ENCODE measurements around the gene OR2L8.
A peak's percentile ranks its signal among the peaks of the same experiment; 100 is the strongest.
"Not testable (repeated sequence)": the region's sequence is repeated elsewhere in the genome, so short reads cannot be mapped to it uniquely, and the experiment has no call there.

Gene OR2L8

DNA sequence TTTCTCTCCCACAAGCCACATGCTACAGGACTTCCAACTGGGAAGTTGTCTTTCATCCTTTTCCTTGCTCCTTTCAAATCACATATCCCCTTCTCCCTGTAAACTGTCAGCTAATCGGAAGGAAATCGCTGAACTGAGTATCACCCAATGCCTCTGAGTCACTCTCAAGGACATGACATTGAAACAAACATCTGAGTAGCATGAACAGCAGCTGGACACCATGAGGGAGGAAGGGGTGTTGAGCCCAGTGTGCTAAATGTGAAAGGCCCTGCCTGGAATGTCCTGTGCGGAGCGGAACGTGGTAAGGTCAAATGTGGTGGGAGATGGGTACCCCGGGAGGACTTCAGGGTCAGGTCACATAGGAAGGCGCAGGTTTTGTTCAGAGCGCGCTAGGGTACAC lies 23.8 kb upstream of the OR2L8 start, which contains the start of gene OR2AJ1:
Gene OR2AJ1, plus strand, starts transcription at position 22 of the 400 bp plus-strand sequence. CDS start 8,880 bp downstream, outside the sequence.
- Histone ChIP-seq H3K4me3 (ENCODE audit: insufficient read depth, low read depth, low read length, poor library complexity, severe bottlenecking) (no peak within 1 kb of the TSS), H3K36me3 (ENCODE audit: control insufficient read depth, insufficient read depth, low read length) (no peaks in the 10 kb centered on the region), H3K27ac (ENCODE audit: insufficient read depth, low read length, poor library complexity, severe bottlenecking) (no peak within 1 kb of the TSS), H3K4me1 (ENCODE audit: control insufficient read depth, insufficient read depth, low read length, poor library complexity, severe bottlenecking) (no peaks in the 10 kb centered on the region), H3K9me3 (ENCODE audit: control insufficient read depth, low read length) (no peaks in the 10 kb centered on the region), H3K27me3 (replicated peaks; ENCODE audit: control insufficient read depth, insufficient read depth, low read length, poor library complexity, severe bottlenecking) (no peaks in the 10 kb centered on the region)
- no peak for DNase-seq

DNA sequence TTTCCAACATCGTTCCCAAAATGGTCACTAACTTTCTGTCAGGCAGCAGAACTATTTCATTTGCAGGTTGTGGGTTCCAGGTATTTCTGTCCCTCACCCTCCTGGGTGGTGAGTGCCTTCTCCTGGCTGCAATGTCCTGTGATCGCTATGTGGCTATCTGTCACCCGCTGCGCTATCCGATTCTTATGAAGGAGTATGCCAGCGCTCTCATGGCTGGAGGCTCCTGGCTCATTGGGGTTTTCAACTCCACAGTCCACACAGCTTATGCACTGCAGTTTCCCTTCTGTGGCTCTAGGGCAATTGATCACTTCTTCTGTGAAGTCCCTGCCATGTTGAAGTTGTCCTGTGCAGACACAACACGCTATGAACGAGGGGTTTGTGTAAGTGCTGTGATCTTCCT lies 14.7 kb upstream of the OR2L8 start:
- Histone ChIP-seq H3K4me3 (ENCODE audit: insufficient read depth, low read depth, low read length, poor library complexity, severe bottlenecking) (no peak overlapping the region), H3K9me3 (ENCODE audit: control insufficient read depth, low read length) (no peaks in the 10 kb centered on the region), H3K4me1 (ENCODE audit: control insufficient read depth, insufficient read depth, low read length, poor library complexity, severe bottlenecking) (no peaks in the 10 kb centered on the region), H3K36me3 (ENCODE audit: control insufficient read depth, insufficient read depth, low read length) (no peaks in the 10 kb centered on the region), H3K27ac (ENCODE audit: insufficient read depth, low read length, poor library complexity, severe bottlenecking) (no peak overlapping the region), H3K27me3 (replicated peaks; ENCODE audit: control insufficient read depth, insufficient read depth, low read length, poor library complexity, severe bottlenecking) (no peaks in the 10 kb centered on the region)
- DNase-seq = no peak

DNA sequence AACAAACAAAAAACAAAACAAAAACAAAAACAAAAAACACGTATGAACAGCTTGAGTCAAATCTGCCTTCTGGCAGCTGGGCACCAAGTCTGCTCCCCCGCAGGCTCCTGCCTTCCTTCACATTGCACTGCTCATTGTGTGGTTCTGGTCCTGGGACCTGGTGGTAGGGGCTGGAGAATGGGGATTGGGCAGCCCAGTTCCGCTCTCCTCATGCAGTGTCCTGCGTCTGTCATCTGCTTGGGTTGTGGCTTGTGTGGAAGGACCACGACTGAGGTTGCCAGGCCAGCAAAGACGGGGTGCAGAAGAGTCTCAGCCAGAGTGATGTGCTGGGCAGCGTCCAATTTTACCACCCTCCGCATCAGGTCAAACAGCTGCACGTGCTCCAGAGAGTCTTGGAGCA lies 12.9 kb upstream of the OR2L8 start:
- H3K27ac ChIP-seq (ENCODE audit: insufficient read depth, low read length, poor library complexity, severe bottlenecking) = no peak overlapping the region

DNA sequence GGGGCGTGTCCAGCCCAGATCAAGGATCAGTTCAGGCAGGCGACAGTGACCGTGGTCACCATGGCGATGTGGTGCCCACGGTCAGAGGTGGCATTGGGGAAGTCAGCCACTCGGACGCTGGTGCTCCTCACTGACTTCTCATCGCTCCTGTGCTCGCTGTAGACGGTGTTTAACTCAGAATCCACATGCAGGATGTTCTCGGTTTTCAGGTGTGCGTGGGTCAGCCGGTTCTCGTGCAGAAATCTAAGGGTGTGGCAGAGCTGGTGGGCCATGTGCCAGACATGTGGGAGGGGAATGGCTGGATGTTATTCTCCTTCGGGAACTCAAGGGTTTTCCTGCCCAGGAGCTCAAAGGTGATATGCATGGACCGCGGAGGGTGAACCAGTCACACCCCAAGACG lies 12.2 kb upstream of the OR2L8 start:
- Histone ChIP-seq H3K4me3 (ENCODE audit: insufficient read depth, low read depth, low read length, poor library complexity, severe bottlenecking) (no peak overlapping the region), H3K27me3 (replicated peaks; ENCODE audit: control insufficient read depth, insufficient read depth, low read length, poor library complexity, severe bottlenecking) (no peaks in the 10 kb centered on the region), H3K36me3 (ENCODE audit: control insufficient read depth, insufficient read depth, low read length) (no peaks in the 10 kb centered on the region), H3K27ac (ENCODE audit: insufficient read depth, low read length, poor library complexity, severe bottlenecking) (no peak overlapping the region), H3K4me1 (ENCODE audit: control insufficient read depth, insufficient read depth, low read length, poor library complexity, severe bottlenecking) (no peaks in the 10 kb centered on the region), H3K9me3 (ENCODE audit: control insufficient read depth, low read length) (no peaks in the 10 kb centered on the region)
- DNase-seq = no peak

More for the DNA sequence above, 12.9 kb upstream of the OR2L8 start:
- DNase-seq = no peak
- Histone ChIP-seq H3K9me3 (ENCODE audit: control insufficient read depth, low read length) (no peaks in the 10 kb centered on the region), H3K4me3 (ENCODE audit: insufficient read depth, low read depth, low read length, poor library complexity, severe bottlenecking) (no peak overlapping the region), H3K4me1 (ENCODE audit: control insufficient read depth, insufficient read depth, low read length, poor library complexity, severe bottlenecking) (no peaks in the 10 kb centered on the region), H3K27me3 (replicated peaks; ENCODE audit: control insufficient read depth, insufficient read depth, low read length, poor library complexity, severe bottlenecking) (no peaks in the 10 kb centered on the region), H3K36me3 (ENCODE audit: control insufficient read depth, insufficient read depth, low read length) (no peaks in the 10 kb centered on the region)

DNA sequence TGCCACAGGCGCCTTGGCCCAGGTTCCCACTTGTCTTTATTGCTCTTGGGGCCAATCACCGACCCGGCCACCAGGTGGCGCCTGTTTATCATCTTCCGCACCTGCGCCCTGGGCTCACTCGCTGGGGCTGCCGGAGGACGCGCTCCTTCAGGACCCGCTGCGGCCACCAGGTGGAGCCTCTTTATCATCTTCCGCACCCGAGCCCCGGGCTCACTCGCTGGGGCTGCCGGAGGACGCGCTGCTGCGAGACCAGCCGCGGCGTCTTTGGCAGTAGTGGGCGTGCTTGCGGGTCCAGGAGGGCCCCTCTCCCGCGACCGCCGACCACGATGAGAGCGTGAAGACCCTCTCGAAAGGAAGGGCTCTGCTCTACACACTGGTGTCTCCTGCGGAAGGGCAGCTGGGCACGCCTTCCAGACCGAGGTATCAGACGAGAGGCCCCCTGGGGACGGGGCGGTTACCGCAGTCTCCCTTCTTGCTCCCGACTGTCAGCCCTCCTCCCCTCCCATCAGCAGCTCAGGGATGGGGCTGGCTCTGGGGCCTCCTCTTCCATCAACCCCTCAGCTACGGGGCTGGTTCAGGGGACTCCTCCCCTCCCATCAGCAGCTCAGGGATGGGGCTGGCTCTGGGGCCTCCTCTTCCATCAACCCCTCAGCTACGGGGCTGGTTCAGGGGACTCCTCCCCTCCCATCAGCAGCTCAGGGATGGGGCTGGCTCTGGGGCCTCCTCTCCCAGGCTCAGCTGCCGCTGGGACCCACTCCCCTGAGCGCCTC lies 11.5 kb upstream of the OR2L8 start:
- peak; percentile 55 to 65 (median 60) for DNase-seq
- not testable (repeated sequence) for H3K27me3 ChIP-seq (replicated peaks; ENCODE audit: control insufficient read depth, insufficient read depth, low read length, poor library complexity, severe bottlenecking); H3K36me3 ChIP-seq (ENCODE audit: control insufficient read depth, insufficient read depth, low read length); H3K4me1 ChIP-seq (ENCODE audit: control insufficient read depth, insufficient read depth, low read length, poor library complexity, severe bottlenecking); H3K9me3 ChIP-seq (ENCODE audit: control insufficient read depth, low read length)
- Histone ChIP-seq H3K4me3 (ENCODE audit: insufficient read depth, low read depth, low read length, poor library complexity, severe bottlenecking) (peak overlapping the region; percentile 53), H3K27ac (ENCODE audit: insufficient read depth, low read length, poor library complexity, severe bottlenecking) (peak overlapping the region; percentile 21)

DNA sequence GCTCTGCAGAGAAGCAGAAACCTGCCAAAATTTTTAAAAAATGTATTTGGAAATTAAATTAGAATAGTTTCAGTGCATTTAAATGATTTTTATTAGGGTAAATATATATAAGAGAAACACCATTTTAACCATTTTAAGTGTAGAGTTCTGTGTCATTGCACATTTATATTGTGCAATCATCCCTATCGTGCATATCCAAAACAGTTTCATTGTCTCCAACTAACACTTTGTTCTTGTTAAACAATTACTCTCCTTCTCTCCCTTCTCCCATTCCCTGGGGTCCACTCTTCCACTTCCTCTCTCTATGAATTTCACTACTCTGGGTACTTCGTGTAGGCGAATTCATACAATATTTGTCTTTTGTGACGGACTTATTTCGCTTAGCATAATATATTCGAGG lies 6.0 kb upstream of the OR2L8 start:
- no peaks in the 10 kb centered on the region for H3K27me3 ChIP-seq (replicated peaks; ENCODE audit: control insufficient read depth, insufficient read depth, low read length, poor library complexity, severe bottlenecking)
- DNase-seq = no peak
- H3K4me1 ChIP-seq (ENCODE audit: control insufficient read depth, insufficient read depth, low read length, poor library complexity, severe bottlenecking) = no peaks in the 10 kb centered on the region
- no peak overlapping the region for H3K4me3 ChIP-seq (ENCODE audit: insufficient read depth, low read depth, low read length, poor library complexity, severe bottlenecking)
- no peaks in the 10 kb centered on the region for H3K36me3 ChIP-seq (ENCODE audit: control insufficient read depth, insufficient read depth, low read length)
- no peak overlapping the region for H3K27ac ChIP-seq (ENCODE audit: insufficient read depth, low read length, poor library complexity, severe bottlenecking)
- H3K9me3 ChIP-seq (ENCODE audit: control insufficient read depth, low read length) = no peaks in the 10 kb centered on the region

DNA sequence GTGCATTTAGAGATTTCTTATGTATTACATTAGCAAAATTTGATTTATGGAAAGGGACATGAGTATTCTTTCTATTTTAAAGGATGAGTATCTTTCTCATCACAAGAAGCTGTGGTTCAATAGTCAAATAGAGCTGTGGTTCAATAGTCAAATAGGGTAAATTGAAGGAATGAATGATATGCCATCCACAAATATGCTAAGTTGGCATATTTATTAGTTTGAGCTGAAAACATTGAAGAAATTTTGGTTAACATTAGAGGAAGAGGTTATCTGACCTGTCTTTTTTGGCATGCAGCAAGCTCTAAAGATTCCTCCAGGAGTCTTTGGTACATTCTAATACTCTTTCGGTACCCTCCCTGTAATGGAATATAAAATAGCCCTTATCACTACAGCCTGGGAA lies 4.8 kb downstream of the OR2L8 start:
- Histone ChIP-seq H3K27me3 (replicated peaks; ENCODE audit: control insufficient read depth, insufficient read depth, low read length, poor library complexity, severe bottlenecking) (no peaks in the 10 kb centered on the region), H3K27ac (ENCODE audit: insufficient read depth, low read length, poor library complexity, severe bottlenecking) (no peak overlapping the region), H3K4me3 (ENCODE audit: insufficient read depth, low read depth, low read length, poor library complexity, severe bottlenecking) (no peak overlapping the region), H3K4me1 (ENCODE audit: control insufficient read depth, insufficient read depth, low read length, poor library complexity, severe bottlenecking) (no peaks in the 10 kb centered on the region), H3K9me3 (ENCODE audit: control insufficient read depth, low read length) (no peaks in the 10 kb centered on the region), H3K36me3 (ENCODE audit: control insufficient read depth, insufficient read depth, low read length) (no peaks in the 10 kb centered on the region)
- no peak for DNase-seq

DNA sequence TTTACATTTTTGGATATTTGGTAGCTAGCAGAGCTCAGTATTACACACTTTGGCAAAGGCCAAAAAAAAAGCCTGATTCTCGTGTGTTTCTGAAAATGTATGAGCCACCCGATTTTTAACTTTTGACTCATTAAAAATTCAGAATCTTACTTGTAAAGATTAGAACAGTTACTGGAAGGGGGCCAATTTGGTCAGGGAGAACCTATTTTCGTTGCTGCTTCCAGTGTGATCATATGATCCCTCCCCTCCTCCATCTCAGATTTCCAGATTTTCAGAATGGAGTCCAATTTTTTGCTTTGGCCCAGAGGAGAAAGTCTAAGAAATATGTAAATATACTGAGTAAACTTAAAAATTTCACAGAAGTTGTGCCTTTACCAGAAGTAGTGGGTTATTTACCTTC lies 13.1 kb downstream of the OR2L8 start:
- Histone ChIP-seq H3K9me3 (ENCODE audit: control insufficient read depth, low read length) (no peaks in the 10 kb centered on the region), H3K27ac (ENCODE audit: insufficient read depth, low read length, poor library complexity, severe bottlenecking) (no peak overlapping the region)

DNA sequence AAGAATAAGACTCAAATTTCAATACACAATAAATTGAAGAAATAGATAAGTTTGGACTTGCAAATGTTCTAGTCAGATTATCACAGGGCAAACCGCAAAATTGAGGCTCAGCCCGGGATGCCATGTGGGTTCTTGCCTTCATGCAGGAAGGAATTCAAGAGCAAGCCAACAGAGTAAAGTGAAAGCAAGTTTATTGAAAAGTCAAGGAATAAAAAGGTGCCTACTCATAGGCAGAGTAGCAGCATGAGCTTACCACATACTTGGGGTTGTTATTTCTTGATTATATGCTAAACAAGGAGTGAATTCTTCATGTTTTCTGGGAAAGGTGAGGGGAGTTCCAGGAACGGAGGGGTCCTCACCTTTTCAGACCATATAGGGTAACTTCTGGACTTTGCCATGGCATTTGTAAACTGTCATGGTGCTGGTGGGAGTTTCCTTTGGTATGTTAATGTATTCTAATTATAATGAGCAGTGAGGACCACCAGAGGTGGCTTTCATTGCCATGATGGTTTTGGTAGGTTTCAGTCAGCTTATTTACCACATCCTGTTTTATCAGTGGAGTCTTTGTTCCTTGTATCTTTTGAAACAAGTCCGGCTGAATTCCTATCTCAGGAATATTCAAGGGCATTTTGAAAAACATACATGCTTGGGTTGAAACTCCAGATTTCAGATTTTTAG lies 14.4 kb downstream of the OR2L8 start:
- no peak for DNase-seq
- Histone ChIP-seq H3K9me3 (ENCODE audit: control insufficient read depth, low read length) (no peaks in the 10 kb centered on the region), H3K27me3 (replicated peaks; ENCODE audit: control insufficient read depth, insufficient read depth, low read length, poor library complexity, severe bottlenecking) (no peaks in the 10 kb centered on the region), H3K4me1 (ENCODE audit: control insufficient read depth, insufficient read depth, low read length, poor library complexity, severe bottlenecking) (no peaks in the 10 kb centered on the region), H3K27ac (ENCODE audit: insufficient read depth, low read length, poor library complexity, severe bottlenecking) (no peak overlapping the region), H3K36me3 (ENCODE audit: control insufficient read depth, insufficient read depth, low read length) (no peaks in the 10 kb centered on the region), H3K4me3 (ENCODE audit: insufficient read depth, low read depth, low read length, poor library complexity, severe bottlenecking) (no peak overlapping the region)

More for the DNA sequence above, 13.1 kb downstream of the OR2L8 start:
- no peak overlapping the region for H3K4me3 ChIP-seq (ENCODE audit: insufficient read depth, low read depth, low read length, poor library complexity, severe bottlenecking)
- no peaks in the 10 kb centered on the region for H3K27me3 ChIP-seq (replicated peaks; ENCODE audit: control insufficient read depth, insufficient read depth, low read length, poor library complexity, severe bottlenecking)
- DNase-seq = no peak
- H3K36me3 ChIP-seq (ENCODE audit: control insufficient read depth, insufficient read depth, low read length) = no peaks in the 10 kb centered on the region
- H3K4me1 ChIP-seq (ENCODE audit: control insufficient read depth, insufficient read depth, low read length, poor library complexity, severe bottlenecking) = no peaks in the 10 kb centered on the region

DNA sequence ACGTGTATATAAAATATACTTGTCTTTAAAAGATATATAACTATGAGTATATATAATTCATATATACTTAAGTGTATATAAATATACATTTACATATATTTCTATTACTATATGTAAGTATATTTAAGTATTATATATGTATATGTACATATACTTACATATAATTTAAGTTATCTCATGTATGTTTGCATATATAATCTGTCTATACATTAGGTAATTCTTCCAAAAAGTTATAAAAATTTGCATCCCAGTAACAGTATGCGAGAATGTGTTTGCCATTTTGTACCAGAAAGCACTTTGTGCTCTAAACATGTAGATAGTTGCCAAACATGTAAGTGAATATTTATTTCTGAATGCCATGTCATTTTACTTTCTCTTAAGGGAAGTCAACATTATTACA lies 16.3 kb downstream of the OR2L8 start, which contains the start of gene OR2AK2:
Gene OR2AK2, plus strand, starts transcription at position 301 of the 400 bp plus-strand sequence. CDS start 144 bp downstream, outside the sequence.
- H3K27me3 ChIP-seq (replicated peaks; ENCODE audit: control insufficient read depth, insufficient read depth, low read length, poor library complexity, severe bottlenecking) = no peaks in the 10 kb centered on the region
- H3K4me1 ChIP-seq (ENCODE audit: control insufficient read depth, insufficient read depth, low read length, poor library complexity, severe bottlenecking) = no peaks in the 10 kb centered on the region
- no peaks in the 10 kb centered on the region for H3K36me3 ChIP-seq (ENCODE audit: control insufficient read depth, insufficient read depth, low read length)
- no peak for DNase-seq
- H3K27ac ChIP-seq (ENCODE audit: insufficient read depth, low read length, poor library complexity, severe bottlenecking) = no peak within 1 kb of the TSS
- no peaks in the 10 kb centered on the region for H3K9me3 ChIP-seq (ENCODE audit: control insufficient read depth, low read length)
- no peak within 1 kb of the TSS for H3K4me3 ChIP-seq (ENCODE audit: insufficient read depth, low read depth, low read length, poor library complexity, severe bottlenecking)

All from effector memory CD4-positive, alpha-beta T cell (primary cell).